Measurements from ENCODE around the gene CDK17. TPM values are rescaled to one million over a fixed set of nuclear protein-coding genes. Genes with fewer than 3 reads are reported as not detected.

CDK17 gene
- total and polyA plus RNA-seq, 2 of the 8 experiments (the other 6 are each of a cell fraction or from before 2014, with no cell fraction given), result 5.8 to 20.0 TPM

GRCh38 chr12:96239711-96240635, 160.3 kb downstream of the CDK17 start:
- Histone ChIP-seq H4K5ac (ENCODE audit: insufficient read length, low read depth, low read length) (no peak overlapping the region), H3K9ac (replicated peaks in 1 of 4; ENCODE audit: extremely low read depth in 1 of 4, low read depth in 3 of 4, low read length in 3 of 4) (no peak overlapping the region), H3K9me3 (ENCODE audit: insufficient read depth in 2 of 2, low read depth in 1 of 2, low read length in 1 of 2) (no peaks in the 10 kb centered on the region), H3K4me2 (ENCODE audit: insufficient read depth in 1 of 2, low read depth in 2 of 2, low read length in 2 of 2) (no peak overlapping the region), H3K23me2 (ENCODE audit: low read depth, low read length) (no peaks in the 10 kb centered on the region), H3K79me1 (ENCODE audit: low read depth, low read length) (no peaks in the 10 kb centered on the region), H3K27me3 (replicated peaks in 1 of 4; ENCODE audit: control insufficient read depth in 3 of 4, extremely low read depth in 1 of 4, insufficient read depth in 3 of 4, low read length in 3 of 4) (no peaks in the 10 kb centered on the region), H3K4me3 (ENCODE audit: extremely low read depth in 1 of 4, insufficient read depth in 2 of 4, low read depth in 3 of 4, low read length in 4 of 4) (no peak overlapping the region), H3K27ac (ENCODE audit: low read depth, low read length) (no peak overlapping the region), H2AK5ac (ENCODE audit: low read depth, low read length) (no peak overlapping the region), H3K36me3 (ENCODE audit: control insufficient read depth in 2 of 4, insufficient read depth in 4 of 4, low read length in 3 of 4) (no peaks in the 10 kb centered on the region), H3K23ac (ENCODE audit: insufficient read length) (no peak overlapping the region), H3K79me2 (ENCODE audit: control insufficient read depth in 1 of 2, insufficient read depth in 2 of 2, low read length in 2 of 2) (no peaks in the 10 kb centered on the region), H2BK15ac (ENCODE audit: low read length) (no peak overlapping the region), H4K20me1 (replicated peaks in 1 of 2; ENCODE audit: control insufficient read depth in 1 of 2, insufficient read depth in 2 of 2, low read length in 2 of 2) (peaks cover 0 to 2% of the 10 kb centered on the region in 2 experiments), H3K18ac (ENCODE audit: extremely low read depth, low read length) (no peak overlapping the region), H4K8ac (ENCODE audit: extremely low read depth, insufficient read depth, low read length) (no peak overlapping the region; the same call in 1 of the 2 replicates), H3K14ac (ENCODE audit: insufficient read length) (no peak overlapping the region), H2AFZ (ENCODE audit: low read length) (no peak overlapping the region), H2BK12ac (ENCODE audit: low read depth, low read length) (no peak overlapping the region), H2BK120ac (replicated peaks; ENCODE audit: low read depth, low read length) (no peak overlapping the region), H3K56ac (replicated peaks; ENCODE audit: insufficient read length, low read depth, low read length) (no peak overlapping the region), H2BK20ac (ENCODE audit: low read length) (no peak overlapping the region), H4K91ac (replicated peaks; ENCODE audit: insufficient read length, low read length) (no peak overlapping the region), H2BK5ac (ENCODE audit: low read depth, low read length) (peak overlapping the region; percentile 22; the same call in 1 of the 2 replicates), H3K4me1 (replicated peaks in 1 of 4; ENCODE audit: control insufficient read depth in 3 of 4, insufficient read depth in 4 of 4, low read length in 3 of 4) (peaks cover 0 to 5% (median 0%) of the 10 kb centered on the region in 4 experiments; a peak in 2 of 7 replicates), H3K4ac (replicated peaks; ENCODE audit: insufficient read length, low read depth, low read length) (no peak overlapping the region)
- FAIRE-seq, result no peak
- TF ChIP-seq SP1 (IDR thresholded peaks at IDR 0.05; ENCODE audit: low read depth, low read length), result no peak
- no peak for TF ChIP-seq EZH2 (IDR thresholded peaks at IDR 0.05; ENCODE audit: low read depth, low read length, severe bottlenecking)
- TF ChIP-seq KDM1A (IDR thresholded peaks at IDR 0.05; ENCODE audit: borderline replicate concordance, low read length), result no peak
- no peak for DNase-seq (ENCODE audit: low read depth in 1 of 2, low spot score in 2 of 2)
- POLR2A ChIA-PET (ENCODE audit: partially characterized antibody), result interaction anchor here (0.6 to 1.2 kb wide), 3 partner anchors 14 to 160 kb away, joined by 3 read pairs; partner anchors contain the start of gene CDK17
- CTCF ChIA-PET (ENCODE audit: partially characterized antibody), result interaction anchor here (0.5 to 2.2 kb wide), 9 partner anchors 8 to 321 kb away, joined by 3 to 6 read pairs (median 3); no protein-coding TSS in a partner anchor
- WGBS, 2 experiments (ENCODE audit: extremely low coverage in 1 of 2, insufficient coverage in 1 of 2, insufficient read length in 1 of 2, insufficient replicate concordance in 2 of 2, low coverage in 1 of 2, low lambda C conversion rate in 2 of 2, missing lambda C conversion rate in 1 of 2), result 92% methylated on average over 18 of the region's 18 CpGs; no CpG with 5 or more reads in 1 of the 2 experiments
